GM12878 (cell line): ENCODE data around the gene CEBPE. TPM values are rescaled to one million over a fixed set of nuclear protein-coding genes. Genes with fewer than 3 reads are reported as not detected.

Source experiments
- ATAC-seq: fragments of 200-7000 bp; cut with Tn5 transposase; 3 replicates; pipeline ENCODE4 v1.9.1; 2020; ENCODE audit warnings: mild to moderate bottlenecking, moderate library complexity
- BruUV-seq: library from RNA; stranded (reverse); fragments of 400-500 nt; replicated peaks from 2 replicates; lab custom pipeline; 2021; lab: Mats Ljungman, UMichigan
- CTCF ChIA-PET: fragments of 300-600 bp; sonication (Branson Sonifier 250); formaldehyde crosslinking; extraction: SDS; loops from one replicate; lab custom pipeline; 2021; ENCODE audit warnings: inconsistent platforms; lab: Yijun Ruan, JAX
- POLR2A ChIA-PET: fragments of 350-600 bp; formaldehyde crosslinking; extraction: SDS; loops from one replicate; lab custom pipeline; 2021; ENCODE audit warnings: inconsistent platforms; lab: Charles Lee
- RAD21 ChIA-PET: fragments of 300-600 bp; sonication (Branson Sonifier 250); formaldehyde crosslinking; loops from one replicate; lab custom pipeline; 2023; ENCODE audit warnings: antibody characterized with exemption; ENCODE audit not compliant: unreplicated experiment; lab: Charles Lee
- SMC1A ChIA-PET: fragments of 300-600 bp; sonication (Branson Sonifier 250); formaldehyde crosslinking; loops from one replicate; lab custom pipeline; 2023; ENCODE audit not compliant: unreplicated experiment, uncharacterized antibody; lab: Charles Lee
- DNase-seq: peaks from one replicate; pipeline ENCODE4 v3.0.0-alpha.2; 2011; ENCODE audit warnings: low read depth, low spot score
- FAIRE-seq: peaks from 3 replicates; lab custom pipeline; 2011; peaks lifted over from hg19 to GRCh38; lab: Jason Lieb, UNC
- H2AFZ ChIP-seq: 2 replicates; pipeline ENCODE4 v1.6.0; 2011; ENCODE audit warnings: low read depth, low read length, control low read depth; ENCODE audit not compliant: control insufficient read depth
- H3K27ac ChIP-seq: 2 replicates; pipeline ENCODE4 v1.5.1; 2011; ENCODE audit warnings: control low read depth; ENCODE audit not compliant: control insufficient read depth, insufficient read depth
- H3K27me3 ChIP-seq, 2 experiments: replicated peaks in 1 of 2; 2 replicates each; pipeline versions ENCODE4 v1.6.0 to v1.6.1; 2011; ENCODE audit warnings: low read length in 1 of 2; ENCODE audit not compliant: control insufficient read depth in 2 of 2, insufficient read depth in 2 of 2
- H3K36me3 ChIP-seq, 2 experiments: 2 replicates each; pipeline ENCODE4 v1.5.1; 2011; ENCODE audit warnings: low read length in 1 of 2; ENCODE audit not compliant: control insufficient read depth in 2 of 2, insufficient read depth in 2 of 2
- H3K4me1 ChIP-seq: 2 replicates; pipeline ENCODE4 v1.6.1; 2011; ENCODE audit warnings: mild to moderate bottlenecking, low read length, moderate library complexity, mixed read lengths; ENCODE audit not compliant: control insufficient read depth, insufficient read depth
- H3K4me2 ChIP-seq: 2 replicates; pipeline ENCODE4 v1.6.0; 2011; ENCODE audit warnings: control low read depth; ENCODE audit not compliant: control insufficient read depth, insufficient read depth
- H3K4me3 ChIP-seq: fragments of 200-600 bp; sonication (generic); 2 replicates; pipeline ENCODE4 v1.5.1; 2016
- H3K79me2 ChIP-seq: 2 replicates; pipeline ENCODE4 v1.6.0; 2011; ENCODE audit warnings: low read length; ENCODE audit not compliant: control insufficient read depth, insufficient read depth
- H3K9ac ChIP-seq: 2 replicates; pipeline ENCODE4 v1.8.0; 2011; ENCODE audit warnings: low read length, control low read depth, mixed read lengths; ENCODE audit not compliant: control insufficient read depth, insufficient read depth
- H3K9me3 ChIP-seq: replicated peaks from 3 replicates; pipeline ENCODE4 v1.5.1; 2011; ENCODE audit warnings: mild to moderate bottlenecking, low read length; ENCODE audit not compliant: control insufficient read depth, insufficient read depth
- H4K20me1 ChIP-seq: 2 replicates; pipeline ENCODE4 v1.6.0; 2011; ENCODE audit not compliant: control insufficient read depth, insufficient read depth
- BACH1 ChIP-seq: fragments of 450-650 bp; IDR thresholded peaks from 2 replicates; pipeline ENCODE4 v1.6.1; 2017; ENCODE audit warnings: mild to moderate bottlenecking, borderline replicate concordance
- CHD1 ChIP-seq: IDR thresholded peaks from 2 replicates; pipeline ENCODE4 v1.6.1; 2012; ENCODE audit warnings: low read depth, low read length, improper control_type of control experiment
- EED ChIP-seq: sonication (generic); IDR thresholded peaks from 2 replicates; pipeline ENCODE4 v1.6.1; 2016; ENCODE audit warnings: antibody characterized with exemption, low read depth
- HDAC6 ChIP-seq: fragments of 200-600 bp; sonication (generic); IDR thresholded peaks from one replicate; pipeline ENCODE4 v1.8.0; 2017; ENCODE audit warnings: antibody characterized with exemption; ENCODE audit not compliant: unreplicated experiment
- POLR2AphosphoS5 ChIP-seq: IDR thresholded peaks from 2 replicates; pipeline ENCODE4 v1.6.1; 2011; ENCODE audit warnings: mild to moderate bottlenecking, low read length, inconsistent platforms
- POU2F2 ChIP-seq: IDR thresholded peaks from 3 replicates; pipeline ENCODE4 v1.6.1; 2011; ENCODE audit warnings: low read depth, mild to moderate bottlenecking, low read length, borderline replicate concordance
- SMC3 ChIP-seq: IDR thresholded peaks from 2 replicates; pipeline ENCODE4 v1.6.1; 2011; ENCODE audit warnings: low read length, improper control_type of control experiment, borderline replicate concordance
- ZNF622 ChIP-seq: fragments of 450-650 bp; IDR thresholded peaks from 2 replicates; pipeline ENCODE4 v1.6.1; 2017; ENCODE audit warnings: mild to moderate bottlenecking, inconsistent platforms
- WGBS: methylation state at CpG from one replicate; pipeline ENCODE4 v1.1.6; 2016; ENCODE audit warnings: low lambda C conversion rate; ENCODE audit not compliant: insufficient replicate concordance, insufficient coverage; ENCODE audit errors: missing lambda C conversion rate; 5-methylcytosine and 5-hydroxymethylcytosine counted together
- in situ Hi-C: fragments of 300-500 bp; cut with MboI; formaldehyde crosslinking; loops from 9 replicates; pipeline ENCODE4 v1.14.3; 2018; ENCODE audit warnings: mixed read lengths
- intact Hi-C: fragments of 100-400 bp; cut with micrococcal nuclease; formaldehyde crosslinking; loops from one replicate; pipeline ENCODE4 v1.14.2; 2022; ENCODE audit not compliant: unreplicated experiment
- polyA plus RNA-seq, 11 experiments: library from polyadenylated mRNA; depleted of rRNA in 4 of 11; unstranded in 6 of 11; stranded (reverse) in 5 of 11; fragments of >200 nt; fragmentation: Nextera tagmentation in 4 of 11; fragmentation: Illumina TruSeq in 1 of 11; extraction: Ambion mirVana in 4 of 11; extraction: Trizol in 1 of 11; gene quantifications; 1 replicate in 1 of 11; 2 replicates in 10 of 11; pipeline versions ENCODE4 v1.2.1 to v1.2.3, GENCODE V29; 2011 to 2016; ENCODE audit warnings: inconsistent platforms in 2 of 11, missing spikeins in 2 of 11, low read depth in 1 of 11
- total RNA-seq, 4 experiments: library from RNA; depleted of rRNA in 3 of 4; stranded (reverse); fragments of >200 nt in 3 of 4; fragmentation: Illumina TruSeq in 1 of 4; extraction: Trizol in 1 of 4; gene quantifications; 2 replicates each; pipeline versions ENCODE4 v1.2.1 to v1.2.3, GENCODE V29; 2013 to 2021
- TF ChIP-seq, protein P1 (sequence below): fragments of 450-650 bp; IDR thresholded peaks from 2 replicates; pipeline ENCODE4 v1.6.1; 2017; ENCODE audit warnings: mild to moderate bottlenecking, low read depth, inconsistent platforms; ENCODE audit not compliant: poor library complexity, severe bottlenecking
- TF ChIP-seq, protein P2 (sequence below): fragments of 450-650 bp; conservative IDR thresholded peaks from 2 replicates; pipeline ENCODE4 v1.6.1; 2017; ENCODE audit warnings: mild to moderate bottlenecking, moderate library complexity
- TF ChIP-seq, protein P3 (sequence below): fragments of 450-650 bp; IDR thresholded peaks from 2 replicates; pipeline ENCODE4 v1.6.1; 2017; ENCODE audit warnings: mild to moderate bottlenecking, moderate library complexity
- TF ChIP-seq, protein P4 (sequence below): IDR thresholded peaks from 2 replicates; pipeline ENCODE4 v1.6.1; 2011; ENCODE audit warnings: low read depth, low read length, improper control_type of control experiment, borderline replicate concordance

Gene CEBPE
- total and polyA plus RNA-seq, 10 of the 15 experiments (the other 5 are each of a cell fraction or from before 2014, with no cell fraction given), result 0.09 to 0.45 (median 0.24) TPM; not detected in 7

DNA sequence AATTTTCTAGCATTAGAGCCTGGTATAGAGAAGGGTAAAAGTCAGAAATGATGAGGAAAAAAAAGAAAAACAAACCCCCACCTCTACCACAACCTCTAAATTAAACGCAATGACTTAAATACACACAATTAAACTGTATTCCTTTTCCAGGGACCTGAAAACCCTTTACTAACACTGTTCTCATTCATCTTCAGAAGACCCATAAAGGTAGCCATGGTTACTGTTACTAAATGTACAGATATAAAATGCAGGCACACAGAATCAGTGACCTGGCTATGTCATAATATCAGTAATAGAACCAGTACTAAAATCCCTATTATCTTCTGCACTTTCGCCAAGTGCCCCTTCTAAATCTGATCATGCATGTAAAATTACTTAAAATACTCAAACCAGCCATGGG is 25.5 kb downstream of the CEBPE start:
- Histone ChIP-seq H3K4me3 (peak overlapping the region; percentile 92), H3K27ac (peak overlapping the region; percentile 99), H3K79me2 (peaks cover 58% of the 10 kb centered on the region), H4K20me1 (0 out of 2 replicates have a peak, but pooled peaks cover 7% of the 10 kb centered on the region), H3K9ac (peak overlapping the region; percentile 91), H3K27me3 (no peaks in the 10 kb centered on the region), H2AFZ (no peak overlapping the region), H3K4me2 (peak overlapping the region; percentile 88), H3K36me3 (peaks cover 3 to 32% of the 10 kb centered on the region in 2 experiments), H3K4me1 (peaks cover 3% of the 10 kb centered on the region; the same call in 1 of the 2 replicates), H3K9me3 (no peaks in the 10 kb centered on the region)
- DNase-seq (no peak), FAIRE-seq (no peak), ATAC-seq (no peak)
- ChIA-PET CTCF (interaction anchor here (1.0 to 3.7 kb wide), 7 partner anchors 17 to 228 kb away, joined by 3 to 65 read pairs (median 36); partner anchors contain the start of genes CEBPE, PABPN1 and PRMT5), SMC1A (interaction anchor here (1.6 to 3.0 kb wide), 4 partner anchors 16 to 99 kb away, joined by 6 to 15 read pairs (median 13); no protein-coding TSS in a partner anchor), RAD21 (interaction anchor here (1.7 to 2.5 kb wide), 5 partner anchors 11 to 107 kb away, joined by 5 to 23 read pairs (median 9); no protein-coding TSS in a partner anchor), POLR2A (interaction anchor here (1.0 kb wide), 1 partner anchor 13 kb away, joined by 6 read pairs; no protein-coding TSS in a partner anchor)
- in situ Hi-C loops, result no loop called here
- TF ChIP-seq CHD1 (no peak), SMC3 (no peak), POU2F2 (no peak), HDAC6 (no peak), ZNF622 (no peak), POLR2AphosphoS5 (no peak), EED (no peak), BACH1 (no peak)
- TF ChIP-seq, protein P1, sequence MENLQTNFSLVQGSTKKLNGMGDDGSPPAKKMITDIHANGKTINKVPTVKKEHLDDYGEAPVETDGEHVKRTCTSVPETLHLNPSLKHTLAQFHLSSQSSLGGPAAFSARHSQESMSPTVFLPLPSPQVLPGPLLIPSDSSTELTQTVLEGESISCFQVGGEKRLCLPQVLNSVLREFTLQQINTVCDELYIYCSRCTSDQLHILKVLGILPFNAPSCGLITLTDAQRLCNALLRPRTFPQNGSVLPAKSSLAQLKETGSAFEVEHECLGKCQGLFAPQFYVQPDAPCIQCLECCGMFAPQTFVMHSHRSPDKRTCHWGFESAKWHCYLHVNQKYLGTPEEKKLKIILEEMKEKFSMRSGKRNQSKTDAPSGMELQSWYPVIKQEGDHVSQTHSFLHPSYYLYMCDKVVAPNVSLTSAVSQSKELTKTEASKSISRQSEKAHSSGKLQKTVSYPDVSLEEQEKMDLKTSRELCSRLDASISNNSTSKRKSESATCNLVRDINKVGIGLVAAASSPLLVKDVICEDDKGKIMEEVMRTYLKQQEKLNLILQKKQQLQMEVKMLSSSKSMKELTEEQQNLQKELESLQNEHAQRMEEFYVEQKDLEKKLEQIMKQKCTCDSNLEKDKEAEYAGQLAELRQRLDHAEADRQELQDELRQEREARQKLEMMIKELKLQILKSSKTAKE, result no peak
- TF ChIP-seq, protein P2, sequence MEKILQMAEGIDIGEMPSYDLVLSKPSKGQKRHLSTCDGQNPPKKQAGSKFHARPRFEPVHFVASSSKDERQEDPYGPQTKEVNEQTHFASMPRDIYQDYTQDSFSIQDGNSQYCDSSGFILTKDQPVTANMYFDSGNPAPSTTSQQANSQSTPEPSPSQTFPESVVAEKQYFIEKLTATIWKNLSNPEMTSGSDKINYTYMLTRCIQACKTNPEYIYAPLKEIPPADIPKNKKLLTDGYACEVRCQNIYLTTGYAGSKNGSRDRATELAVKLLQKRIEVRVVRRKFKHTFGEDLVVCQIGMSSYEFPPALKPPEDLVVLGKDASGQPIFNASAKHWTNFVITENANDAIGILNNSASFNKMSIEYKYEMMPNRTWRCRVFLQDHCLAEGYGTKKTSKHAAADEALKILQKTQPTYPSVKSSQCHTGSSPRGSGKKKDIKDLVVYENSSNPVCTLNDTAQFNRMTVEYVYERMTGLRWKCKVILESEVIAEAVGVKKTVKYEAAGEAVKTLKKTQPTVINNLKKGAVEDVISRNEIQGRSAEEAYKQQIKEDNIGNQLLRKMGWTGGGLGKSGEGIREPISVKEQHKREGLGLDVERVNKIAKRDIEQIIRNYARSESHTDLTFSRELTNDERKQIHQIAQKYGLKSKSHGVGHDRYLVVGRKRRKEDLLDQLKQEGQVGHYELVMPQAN, result no peak
- TF ChIP-seq, protein P3, sequence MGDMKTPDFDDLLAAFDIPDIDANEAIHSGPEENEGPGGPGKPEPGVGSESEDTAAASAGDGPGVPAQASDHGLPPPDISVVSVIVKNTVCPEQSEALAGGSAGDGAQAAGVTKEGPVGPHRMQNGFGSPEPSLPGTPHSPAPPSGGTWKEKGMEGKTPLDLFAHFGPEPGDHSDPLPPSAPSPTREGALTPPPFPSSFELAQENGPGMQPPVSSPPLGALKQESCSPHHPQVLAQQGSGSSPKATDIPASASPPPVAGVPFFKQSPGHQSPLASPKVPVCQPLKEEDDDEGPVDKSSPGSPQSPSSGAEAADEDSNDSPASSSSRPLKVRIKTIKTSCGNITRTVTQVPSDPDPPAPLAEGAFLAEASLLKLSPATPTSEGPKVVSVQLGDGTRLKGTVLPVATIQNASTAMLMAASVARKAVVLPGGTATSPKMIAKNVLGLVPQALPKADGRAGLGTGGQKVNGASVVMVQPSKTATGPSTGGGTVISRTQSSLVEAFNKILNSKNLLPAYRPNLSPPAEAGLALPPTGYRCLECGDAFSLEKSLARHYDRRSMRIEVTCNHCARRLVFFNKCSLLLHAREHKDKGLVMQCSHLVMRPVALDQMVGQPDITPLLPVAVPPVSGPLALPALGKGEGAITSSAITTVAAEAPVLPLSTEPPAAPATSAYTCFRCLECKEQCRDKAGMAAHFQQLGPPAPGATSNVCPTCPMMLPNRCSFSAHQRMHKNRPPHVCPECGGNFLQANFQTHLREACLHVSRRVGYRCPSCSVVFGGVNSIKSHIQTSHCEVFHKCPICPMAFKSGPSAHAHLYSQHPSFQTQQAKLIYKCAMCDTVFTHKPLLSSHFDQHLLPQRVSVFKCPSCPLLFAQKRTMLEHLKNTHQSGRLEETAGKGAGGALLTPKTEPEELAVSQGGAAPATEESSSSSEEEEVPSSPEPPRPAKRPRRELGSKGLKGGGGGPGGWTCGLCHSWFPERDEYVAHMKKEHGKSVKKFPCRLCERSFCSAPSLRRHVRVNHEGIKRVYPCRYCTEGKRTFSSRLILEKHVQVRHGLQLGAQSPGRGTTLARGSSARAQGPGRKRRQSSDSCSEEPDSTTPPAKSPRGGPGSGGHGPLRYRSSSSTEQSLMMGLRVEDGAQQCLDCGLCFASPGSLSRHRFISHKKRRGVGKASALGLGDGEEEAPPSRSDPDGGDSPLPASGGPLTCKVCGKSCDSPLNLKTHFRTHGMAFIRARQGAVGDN, result no peak
- TF ChIP-seq, protein P4, sequence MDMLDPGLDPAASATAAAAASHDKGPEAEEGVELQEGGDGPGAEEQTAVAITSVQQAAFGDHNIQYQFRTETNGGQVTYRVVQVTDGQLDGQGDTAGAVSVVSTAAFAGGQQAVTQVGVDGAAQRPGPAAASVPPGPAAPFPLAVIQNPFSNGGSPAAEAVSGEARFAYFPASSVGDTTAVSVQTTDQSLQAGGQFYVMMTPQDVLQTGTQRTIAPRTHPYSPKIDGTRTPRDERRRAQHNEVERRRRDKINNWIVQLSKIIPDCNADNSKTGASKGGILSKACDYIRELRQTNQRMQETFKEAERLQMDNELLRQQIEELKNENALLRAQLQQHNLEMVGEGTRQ, result no peak
- no TSS peak for BruUV-seq
- intact Hi-C loops, result no loop called here
- WGBS, result 50% methylated on average over 2 of the region's 2 CpGs
